GM21619 (cell line): Measurements from ENCODE around the gene ACO2.
"Not testable (repeated sequence)": the region's sequence is repeated elsewhere in the genome, so short reads cannot be mapped to it uniquely, and the experiment has no call there.

Experiments used
- ATAC-seq: cut with Tn5 transposase; IDR thresholded peaks from one replicate; pipeline ENCODE4 v1.9.1; 2021; ENCODE audit not compliant: unreplicated experiment

The ACO2 gene

GRCh38 chr22:41468381-41469217 lies at the start of gene ACO2, which contains the start of gene PHF5A:
Gene ACO2, plus strand, starts transcription at chr22:41469117. Its CDS starts 30 bp downstream, at chr22:41469147.
Gene PHF5A, minus strand, starts transcription at chr22:41468692. Its CDS starts 39 bp downstream, at chr22:41468653.
- ATAC-seq: peak; percentile 80

- no peak for ATAC-seq
These were observed 43.1 kb upstream of the ACO2 start for GRCh38 chr22:41425660-41426365.

- no peak for ATAC-seq
These were observed 39.5 kb upstream of the ACO2 start for GRCh38 chr22:41429232-41429950.

GRCh38 chr22:41429951-41430332 lies 39.0 kb upstream of the ACO2 start:
- ATAC-seq: no peak

- no peak for ATAC-seq
These were observed 37.3 kb upstream of the ACO2 start for GRCh38 chr22:41431656-41432055.

GRCh38 chr22:41433480-41433879 lies 35.4 kb upstream of the ACO2 start:
- ATAC-seq: not testable (repeated sequence)

GRCh38 chr22:41434361-41435003 lies 34.4 kb upstream of the ACO2 start:
- not testable (repeated sequence) for ATAC-seq

GRCh38 chr22:41435560-41435959 lies 33.4 kb upstream of the ACO2 start:
- ATAC-seq: no peak

GRCh38 chr22:41436322-41437113 lies 32.4 kb upstream of the ACO2 start:
- no peak for ATAC-seq

- ATAC-seq: no peak
These were observed 31.7 kb upstream of the ACO2 start for GRCh38 chr22:41437198-41437597.

GRCh38 chr22:41440511-41440910 lies 28.4 kb upstream of the ACO2 start:
- ATAC-seq: not testable (repeated sequence)

- ATAC-seq: no peak
These were observed 26.6 kb upstream of the ACO2 start for GRCh38 chr22:41442240-41442792.

GRCh38 chr22:41444360-41445128 lies 24.4 kb upstream of the ACO2 start:
- ATAC-seq: peak; percentile 45

GRCh38 chr22:41445129-41446056 lies 23.5 kb upstream of the ACO2 start:
- ATAC-seq: no peak

GRCh38 chr22:41446057-41446501 lies 22.8 kb upstream of the ACO2 start:
- no peak for ATAC-seq

- ATAC-seq: peak; percentile 32
These were observed 22.1 kb upstream of the ACO2 start, which contains the start of gene TOB2 for GRCh38 chr22:41446639-41447434. Gene TOB2, minus strand, starts transcription at chr22:41446801. Its CDS starts 9,456 bp downstream, at chr22:41437345.
